ENCODE measurements around the gene PTX3. TPM values are rescaled to one million over a fixed set of nuclear protein-coding genes. Genes with fewer than 3 reads are reported as not detected.

The PTX3 gene
- total and polyA plus RNA-seq, 7 donors = 0.19 to 21.8 (median 0.63) TPM

DNA sequence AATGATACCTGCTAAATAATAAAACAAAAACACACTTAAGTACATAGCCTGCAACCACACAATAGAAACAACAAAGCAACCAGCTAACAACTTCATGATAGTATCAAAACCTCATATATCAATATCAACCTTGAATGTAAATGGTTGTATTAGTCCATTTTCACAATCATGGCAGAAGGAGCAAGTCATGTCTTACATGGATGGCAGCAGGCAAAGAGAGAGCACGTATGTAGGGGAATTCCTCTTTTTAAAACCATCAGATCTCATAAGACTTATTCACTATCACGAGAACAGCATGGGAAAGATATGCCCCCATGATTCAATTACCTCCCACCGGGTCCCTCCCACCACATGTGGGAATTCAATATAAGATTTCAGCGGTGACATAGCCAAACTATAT, 44.5 kb upstream of the PTX3 start:
- H3K4me1 ChIP-seq = no peaks in the 10 kb centered on the region
- WGBS, 3 donors = 84 to 95% (median 86%) methylated on average over 4 of the region's 4 CpGs
- no peak overlapping the region for H3K4me3 ChIP-seq
- DNase-seq (no peak), ATAC-seq (no peak)
- no peaks in the 10 kb centered on the region for H3K27me3 ChIP-seq (ENCODE audit: insufficient read depth in 3 of 3, low read length in 2 of 3)
- no peaks in the 10 kb centered on the region for H3K36me3 ChIP-seq (ENCODE audit: insufficient read depth in 1 of 2, low read depth in 1 of 2)
- no peak for TF ChIP-seq CTCF (IDR thresholded peaks at IDR 0.05)
- H3K27ac ChIP-seq = no peak overlapping the region
- no peaks in the 10 kb centered on the region for H3K9me3 ChIP-seq
- intact Hi-C loops (cut with DNase I) = no loop called here

DNA sequence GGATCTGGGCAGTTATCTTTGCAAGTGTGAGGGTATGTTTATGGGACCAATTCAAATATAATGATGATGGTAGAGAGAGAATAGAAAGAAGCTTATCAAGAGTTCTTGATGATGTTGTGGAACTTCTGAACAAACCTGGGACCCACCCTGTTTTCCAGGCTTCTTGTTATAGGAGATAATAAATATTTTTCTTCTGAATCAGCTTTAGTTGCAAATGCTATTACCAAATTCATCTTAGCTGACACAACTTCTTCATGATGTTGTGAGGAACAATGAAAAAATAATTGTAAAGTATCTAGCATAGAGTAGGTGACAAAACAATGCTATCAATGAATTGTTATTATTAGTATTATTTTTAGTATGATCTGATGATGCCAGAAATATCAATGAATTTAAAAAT, 43.5 kb upstream of the PTX3 start:
- H3K9me3 ChIP-seq = no peaks in the 10 kb centered on the region
- no peak for TF ChIP-seq CTCF (IDR thresholded peaks at IDR 0.05)
- H3K4me3 ChIP-seq = no peak overlapping the region
- H3K4me1 ChIP-seq = no peaks in the 10 kb centered on the region
- no peaks in the 10 kb centered on the region for H3K27me3 ChIP-seq (ENCODE audit: insufficient read depth in 3 of 3, low read length in 2 of 3)
- ATAC-seq = no peak
- intact Hi-C loops (cut with DNase I) = no loop called here
- no peak overlapping the region for H3K27ac ChIP-seq
- H3K36me3 ChIP-seq (ENCODE audit: insufficient read depth in 1 of 2, low read depth in 1 of 2) = no peaks in the 10 kb centered on the region
- no peak for DNase-seq

GRCh38 chr3:157394411-157394810, 42.2 kb upstream of the PTX3 start:
- Histone ChIP-seq H3K27me3 (ENCODE audit: insufficient read depth in 3 of 3, low read length in 2 of 3) (no peaks in the 10 kb centered on the region), H3K9me3 (no peaks in the 10 kb centered on the region), H3K36me3 (ENCODE audit: insufficient read depth in 1 of 2, low read depth in 1 of 2) (no peaks in the 10 kb centered on the region), H3K4me3 (no peak overlapping the region), H3K4me1 (no peaks in the 10 kb centered on the region), H3K27ac (no peak overlapping the region)
- DNase-seq = no peak
- TF ChIP-seq CTCF (IDR thresholded peaks at IDR 0.05) = no peak
- 60 to 71% (median 67%) methylated on average over 1 of the region's 1 CpG for WGBS, 3 donors
- ATAC-seq = no peak
- intact Hi-C loops (cut with DNase I) = no loop called here

GRCh38 chr3:157398598-157398997, 38.1 kb upstream of the PTX3 start:
- H3K4me3 ChIP-seq = no peak overlapping the region
- H3K27me3 ChIP-seq (ENCODE audit: insufficient read depth in 3 of 3, low read length in 2 of 3) = no peaks in the 10 kb centered on the region
- H3K27ac ChIP-seq = no peak overlapping the region
- WGBS, 3 donors = 92 to 98% (median 94%) methylated on average over 3 of the region's 3 CpGs
- ATAC-seq = no peak
- no peaks in the 10 kb centered on the region for H3K36me3 ChIP-seq (ENCODE audit: insufficient read depth in 1 of 2, low read depth in 1 of 2)
- H3K9me3 ChIP-seq = no peaks in the 10 kb centered on the region
- no peaks in the 10 kb centered on the region for H3K4me1 ChIP-seq
- intact Hi-C loops (cut with DNase I) = no loop called here
- no peak for DNase-seq
- no peak for TF ChIP-seq CTCF (IDR thresholded peaks at IDR 0.05)

- TF ChIP-seq CTCF (IDR thresholded peaks at IDR 0.05) = no peak
- WGBS, 3 donors = 0 to 97% (median 54%) methylated on average over 1 of the region's 1 CpG
- intact Hi-C loops (cut with DNase I) = no loop called here
- no peaks in the 10 kb centered on the region for H3K36me3 ChIP-seq (ENCODE audit: insufficient read depth in 1 of 2, low read depth in 1 of 2)
- ATAC-seq (no peak), DNase-seq (no peak)
- no peaks in the 10 kb centered on the region for H3K9me3 ChIP-seq
- H3K27me3 ChIP-seq (ENCODE audit: insufficient read depth in 3 of 3, low read length in 2 of 3) = no peaks in the 10 kb centered on the region
- no peak overlapping the region for H3K27ac ChIP-seq
- H3K4me1 ChIP-seq = no peaks in the 10 kb centered on the region
- H3K4me3 ChIP-seq = no peak overlapping the region
Observed at GRCh38 chr3:157404381-157404780, 32.3 kb upstream of the PTX3 start.
